RWPE2 (cell line): ENCODE data around the gene CASP4.
"Not testable (repeated sequence)": the region's sequence is repeated elsewhere in the genome, so short reads cannot be mapped to it uniquely, and the experiment has no call there.

Experiments used
- ATAC-seq: fragments of 200-7000 bp; cut with Tn5 transposase; 3 replicates; pipeline ENCODE4 v1.9.1; 2021; ENCODE audit warnings: low read depth
- DNase-seq: peaks from one replicate; pipeline ENCODE4 v3.0.0-alpha.2; 2020; ENCODE audit warnings: low spot score
- H3K27ac ChIP-seq: fragments of 450-650 bp; 2 replicates; pipeline ENCODE4 v1.5.1; 2017; ENCODE audit warnings: mild to moderate bottlenecking; ENCODE audit not compliant: poor library complexity, severe bottlenecking
- H3K27me3 ChIP-seq: fragments of 250-450 bp; sonication (Bioruptor Pico); 2 replicates; pipeline ENCODE4 v1.5.1; 2021; ENCODE audit warnings: mild to moderate bottlenecking, moderate library complexity; ENCODE audit not compliant: insufficient read depth, poor library complexity, severe bottlenecking
- H3K36me3 ChIP-seq: fragments of 250-450 bp; sonication (Bioruptor Pico); 2 replicates; pipeline ENCODE4 v1.5.1; 2020; ENCODE audit warnings: low read depth, mild to moderate bottlenecking, moderate library complexity
- H3K4me1 ChIP-seq: fragments of 250-450 bp; sonication (Bioruptor Pico); 2 replicates; pipeline ENCODE4 v1.5.1; 2021; ENCODE audit warnings: mild to moderate bottlenecking, moderate library complexity; ENCODE audit not compliant: insufficient read depth, poor library complexity, severe bottlenecking
- H3K4me3 ChIP-seq: fragments of 250-450 bp; sonication (Bioruptor Pico); 2 replicates; pipeline ENCODE4 v1.5.1; 2021; ENCODE audit warnings: mild to moderate bottlenecking, moderate library complexity; ENCODE audit not compliant: severe bottlenecking
- H3K9me3 ChIP-seq: fragments of 250-450 bp; sonication (Bioruptor Pico); 2 replicates; pipeline ENCODE4 v1.5.1; 2021; ENCODE audit warnings: mild to moderate bottlenecking, moderate library complexity; ENCODE audit not compliant: severe bottlenecking
- TF ChIP-seq, protein P1 (sequence below): fragments of 450-650 bp; IDR thresholded peaks from one replicate; pipeline ENCODE4 v1.5.1; 2017; ENCODE audit warnings: mild to moderate bottlenecking, moderate library complexity; ENCODE audit not compliant: poor library complexity, severe bottlenecking

The CASP4 gene

DNA sequence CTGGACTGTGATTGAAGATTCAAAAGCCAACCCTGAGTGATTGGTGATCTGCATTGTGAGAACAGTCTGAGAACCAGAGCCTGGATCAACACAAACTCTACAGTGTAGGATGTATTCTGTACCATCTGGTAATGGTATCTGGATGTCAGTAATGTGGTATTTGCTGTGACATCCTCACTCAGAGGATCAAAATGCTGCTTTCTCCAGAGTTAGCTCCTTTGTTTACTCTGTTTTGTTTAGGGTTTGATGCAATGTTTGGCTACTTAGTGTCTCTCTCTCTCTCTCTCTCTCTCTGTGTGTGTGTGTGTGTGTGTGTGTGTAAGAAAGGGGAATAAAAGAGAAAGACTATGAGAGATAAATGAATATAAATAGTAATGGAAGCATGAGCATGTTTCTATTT is 24.3 kb downstream of the CASP4 start:
- Histone ChIP-seq H3K36me3 (peaks cover 44% of the 10 kb centered on the region), H3K9me3 (no peaks in the 10 kb centered on the region), H3K4me3 (no peak overlapping the region), H3K4me1 (no peaks in the 10 kb centered on the region), H3K27ac (no peak overlapping the region), H3K27me3 (no peaks in the 10 kb centered on the region)
- no peak for ATAC-seq
- TF ChIP-seq, protein P1, sequence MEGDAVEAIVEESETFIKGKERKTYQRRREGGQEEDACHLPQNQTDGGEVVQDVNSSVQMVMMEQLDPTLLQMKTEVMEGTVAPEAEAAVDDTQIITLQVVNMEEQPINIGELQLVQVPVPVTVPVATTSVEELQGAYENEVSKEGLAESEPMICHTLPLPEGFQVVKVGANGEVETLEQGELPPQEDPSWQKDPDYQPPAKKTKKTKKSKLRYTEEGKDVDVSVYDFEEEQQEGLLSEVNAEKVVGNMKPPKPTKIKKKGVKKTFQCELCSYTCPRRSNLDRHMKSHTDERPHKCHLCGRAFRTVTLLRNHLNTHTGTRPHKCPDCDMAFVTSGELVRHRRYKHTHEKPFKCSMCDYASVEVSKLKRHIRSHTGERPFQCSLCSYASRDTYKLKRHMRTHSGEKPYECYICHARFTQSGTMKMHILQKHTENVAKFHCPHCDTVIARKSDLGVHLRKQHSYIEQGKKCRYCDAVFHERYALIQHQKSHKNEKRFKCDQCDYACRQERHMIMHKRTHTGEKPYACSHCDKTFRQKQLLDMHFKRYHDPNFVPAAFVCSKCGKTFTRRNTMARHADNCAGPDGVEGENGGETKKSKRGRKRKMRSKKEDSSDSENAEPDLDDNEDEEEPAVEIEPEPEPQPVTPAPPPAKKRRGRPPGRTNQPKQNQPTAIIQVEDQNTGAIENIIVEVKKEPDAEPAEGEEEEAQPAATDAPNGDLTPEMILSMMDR = no peak
- DNase-seq = no peak

GRCh38 chr11:104943561-104943960 is 24.8 kb downstream of the CASP4 start:
- peaks cover 41% of the 10 kb centered on the region for H3K36me3 ChIP-seq
- TF ChIP-seq, protein P1 = no peak
- no peak for ATAC-seq

GRCh38 chr11:104934594-104934993 is 33.8 kb downstream of the CASP4 start:
- TF ChIP-seq, protein P1 = no peak
- Histone ChIP-seq H3K27me3 (no peaks in the 10 kb centered on the region), H3K27ac (no peak overlapping the region), H3K4me3 (no peak overlapping the region), H3K36me3 (no peaks in the 10 kb centered on the region), H3K4me1 (no peaks in the 10 kb centered on the region), H3K9me3 (no peaks in the 10 kb centered on the region)
- no peak for ATAC-seq
- DNase-seq = no peak

More at GRCh38 chr11:104943561-104943960, 24.8 kb downstream of the CASP4 start:
- Histone ChIP-seq H3K27me3 (no peaks in the 10 kb centered on the region), H3K4me1 (no peaks in the 10 kb centered on the region), H3K9me3 (no peaks in the 10 kb centered on the region), H3K4me3 (no peak overlapping the region), H3K27ac (no peak overlapping the region)
- DNase-seq = no peak

DNA sequence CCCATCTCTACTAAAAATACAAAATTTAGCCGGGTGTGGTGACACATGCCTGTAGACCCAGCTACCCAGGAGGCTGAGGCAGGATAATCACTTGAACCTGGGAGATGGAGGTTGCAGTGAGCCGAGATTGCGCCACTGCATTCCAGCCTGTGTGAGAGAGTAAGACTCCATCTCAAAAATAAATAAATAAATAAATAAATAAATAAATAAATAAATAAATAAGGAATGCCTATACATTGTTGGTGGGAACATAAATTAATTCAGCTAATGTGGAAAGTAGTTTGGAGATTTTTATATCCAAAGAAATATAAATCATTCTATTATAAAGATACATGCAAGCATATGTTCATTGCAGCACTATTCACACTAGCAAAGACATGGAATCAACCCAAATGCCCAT is 34.3 kb downstream of the CASP4 start:
- H3K4me1 ChIP-seq, ATAC-seq, H3K4me3 ChIP-seq, H3K27ac ChIP-seq, H3K9me3 ChIP-seq, H3K27me3 ChIP-seq, H3K36me3 ChIP-seq, DNase-seq: not testable (repeated sequence)

- no peak for ATAC-seq
Measured at GRCh38 chr11:104928811-104929210, 39.6 kb downstream of the CASP4 start.

More at GRCh38 chr11:104928811-104929210, 39.6 kb downstream of the CASP4 start:
- Histone ChIP-seq H3K27me3 (no peaks in the 10 kb centered on the region), H3K4me3 (no peak overlapping the region), H3K4me1 (no peaks in the 10 kb centered on the region), H3K36me3 (no peaks in the 10 kb centered on the region), H3K27ac (no peak overlapping the region), H3K9me3 (no peaks in the 10 kb centered on the region)
- DNase-seq = no peak
- TF ChIP-seq, protein P1 = no peak
